Ramos (cell line): ENCODE data around the gene TBC1D10B.

Experiments
- in situ Hi-C: fragments of 300-500 bp; cut with MboI; formaldehyde crosslinking; loops from one replicate; pipeline ENCODE4 v1.14.3; 2022; ENCODE audit warnings: low sequenced_read_pairs; ENCODE audit not compliant: unreplicated experiment

Gene TBC1D10B, protein sequence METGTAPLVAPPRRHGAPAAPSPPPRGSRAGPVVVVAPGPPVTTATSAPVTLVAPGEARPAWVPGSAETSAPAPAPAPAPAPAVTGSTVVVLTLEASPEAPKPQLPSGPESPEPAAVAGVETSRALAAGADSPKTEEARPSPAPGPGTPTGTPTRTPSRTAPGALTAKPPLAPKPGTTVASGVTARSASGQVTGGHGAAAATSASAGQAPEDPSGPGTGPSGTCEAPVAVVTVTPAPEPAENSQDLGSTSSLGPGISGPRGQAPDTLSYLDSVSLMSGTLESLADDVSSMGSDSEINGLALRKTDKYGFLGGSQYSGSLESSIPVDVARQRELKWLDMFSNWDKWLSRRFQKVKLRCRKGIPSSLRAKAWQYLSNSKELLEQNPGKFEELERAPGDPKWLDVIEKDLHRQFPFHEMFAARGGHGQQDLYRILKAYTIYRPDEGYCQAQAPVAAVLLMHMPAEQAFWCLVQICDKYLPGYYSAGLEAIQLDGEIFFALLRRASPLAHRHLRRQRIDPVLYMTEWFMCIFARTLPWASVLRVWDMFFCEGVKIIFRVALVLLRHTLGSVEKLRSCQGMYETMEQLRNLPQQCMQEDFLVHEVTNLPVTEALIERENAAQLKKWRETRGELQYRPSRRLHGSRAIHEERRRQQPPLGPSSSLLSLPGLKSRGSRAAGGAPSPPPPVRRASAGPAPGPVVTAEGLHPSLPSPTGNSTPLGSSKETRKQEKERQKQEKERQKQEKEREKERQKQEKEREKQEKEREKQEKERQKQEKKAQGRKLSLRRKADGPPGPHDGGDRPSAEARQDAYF

DNA sequence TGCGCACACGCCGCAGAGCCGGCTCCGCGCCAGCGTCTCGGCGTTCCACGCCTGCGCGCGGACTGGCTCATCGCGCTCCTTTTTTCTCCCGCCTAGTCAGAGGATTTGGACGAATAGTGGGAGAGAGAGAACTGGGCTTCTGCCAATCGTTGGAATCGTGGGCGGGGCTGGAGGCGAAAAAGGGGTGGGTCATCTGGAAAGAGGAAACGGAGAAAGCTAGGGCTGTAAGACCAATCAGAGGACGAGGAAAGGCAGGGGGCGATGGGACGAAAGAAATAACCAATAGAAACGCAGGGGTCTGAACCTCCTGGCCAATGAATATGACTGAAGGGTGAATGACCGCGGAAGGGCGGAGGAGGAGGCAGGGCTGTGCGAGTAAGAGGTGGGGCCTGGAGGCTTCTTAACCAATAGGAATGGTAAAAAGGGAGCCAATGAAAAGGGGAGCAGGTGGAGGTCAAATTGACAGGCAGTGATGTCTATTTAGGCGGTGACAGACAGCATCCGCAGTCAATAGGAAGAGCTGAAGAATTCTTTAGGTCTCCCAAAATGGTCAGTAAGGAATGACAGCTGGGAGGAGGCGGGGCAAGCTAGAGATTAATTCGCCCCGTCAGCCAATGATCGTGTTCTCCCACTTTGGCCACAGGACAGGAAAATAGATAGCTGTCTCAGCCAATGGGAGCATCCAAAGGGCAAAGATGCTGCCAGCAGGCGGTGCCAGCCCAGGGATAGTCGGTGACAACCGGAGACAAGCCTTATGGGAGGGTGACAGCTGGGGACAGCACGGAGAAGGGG lies at the start of gene TBC1D10B:
Gene TBC1D10B, minus strand, starts transcription at position 39 of the 792 bp plus-strand sequence. CDS start 311 bp downstream, outside the sequence.
- in situ Hi-C loops: loop anchor here (5.0 kb wide), 1 partner anchor 42 kb away; no protein-coding TSS in a partner anchor

DNA sequence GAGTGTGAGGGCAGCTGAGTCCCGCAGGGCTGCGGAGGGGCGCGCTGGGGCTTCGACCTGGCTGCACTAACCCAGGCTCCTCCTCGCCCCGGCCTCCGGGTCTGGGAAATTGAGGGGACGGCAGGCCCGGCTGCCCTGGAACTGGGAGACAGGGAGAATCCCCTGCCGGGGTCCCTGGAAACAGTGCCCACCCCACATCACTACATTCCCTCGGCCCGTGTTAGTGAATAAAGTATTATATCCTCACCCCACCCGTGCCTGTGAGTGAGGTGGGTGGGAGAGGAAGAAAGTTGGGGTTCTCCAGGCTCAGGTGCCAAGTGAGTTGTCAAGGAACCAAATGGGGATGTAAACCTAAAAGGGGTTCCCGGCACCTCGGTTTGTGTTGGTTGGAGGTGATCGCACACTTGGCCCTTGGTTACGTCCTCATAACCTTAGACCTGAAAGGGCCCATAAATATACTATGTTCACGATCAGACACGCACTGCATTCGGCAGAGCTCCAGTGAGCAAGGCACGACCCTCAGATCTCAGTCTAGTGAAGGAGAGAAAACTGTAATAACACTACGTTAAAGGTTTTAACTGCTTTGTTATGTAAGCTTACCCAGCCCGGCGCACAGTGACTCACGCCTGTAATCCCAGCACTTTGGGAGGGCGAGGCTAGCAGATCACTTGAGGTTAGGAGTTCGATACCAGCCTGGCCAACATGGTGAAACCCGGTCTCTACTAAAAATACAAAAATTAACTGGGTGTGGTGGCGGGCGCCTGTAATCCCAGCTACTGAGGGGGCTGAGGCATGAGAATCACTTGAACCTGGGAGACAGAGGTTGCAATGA lies 48.3 kb upstream of the TBC1D10B start:
- in situ Hi-C loops: no loop called here

DNA sequence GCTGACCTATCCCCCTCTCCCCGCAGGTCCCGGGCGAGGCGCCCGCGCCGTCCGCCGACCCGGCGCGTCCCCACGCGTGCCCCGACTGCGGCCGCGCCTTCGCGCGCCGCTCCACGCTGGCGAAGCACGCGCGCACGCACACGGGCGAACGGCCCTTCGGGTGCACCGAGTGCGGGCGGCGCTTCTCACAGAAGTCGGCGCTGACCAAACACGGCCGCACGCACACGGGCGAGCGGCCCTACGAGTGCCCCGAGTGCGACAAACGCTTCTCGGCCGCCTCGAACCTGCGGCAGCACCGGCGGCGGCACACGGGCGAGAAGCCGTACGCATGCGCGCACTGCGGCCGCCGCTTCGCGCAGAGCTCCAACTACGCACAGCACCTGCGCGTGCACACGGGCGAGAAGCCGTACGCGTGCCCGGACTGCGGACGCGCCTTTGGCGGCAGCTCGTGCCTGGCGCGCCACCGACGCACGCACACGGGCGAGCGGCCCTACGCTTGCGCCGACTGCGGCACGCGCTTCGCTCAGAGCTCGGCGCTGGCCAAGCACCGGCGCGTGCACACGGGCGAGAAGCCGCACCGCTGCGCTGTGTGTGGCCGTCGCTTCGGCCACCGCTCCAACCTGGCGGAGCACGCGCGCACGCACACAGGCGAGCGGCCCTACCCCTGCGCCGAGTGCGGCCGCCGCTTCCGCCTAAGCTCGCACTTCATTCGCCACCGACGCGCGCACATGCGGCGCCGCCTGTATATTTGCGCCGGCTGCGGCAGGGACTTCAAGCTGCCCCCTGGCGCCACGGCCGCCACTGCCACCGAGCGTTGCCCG lies 47.4 kb upstream of the TBC1D10B start:
- in situ Hi-C loops: no loop called here

DNA sequence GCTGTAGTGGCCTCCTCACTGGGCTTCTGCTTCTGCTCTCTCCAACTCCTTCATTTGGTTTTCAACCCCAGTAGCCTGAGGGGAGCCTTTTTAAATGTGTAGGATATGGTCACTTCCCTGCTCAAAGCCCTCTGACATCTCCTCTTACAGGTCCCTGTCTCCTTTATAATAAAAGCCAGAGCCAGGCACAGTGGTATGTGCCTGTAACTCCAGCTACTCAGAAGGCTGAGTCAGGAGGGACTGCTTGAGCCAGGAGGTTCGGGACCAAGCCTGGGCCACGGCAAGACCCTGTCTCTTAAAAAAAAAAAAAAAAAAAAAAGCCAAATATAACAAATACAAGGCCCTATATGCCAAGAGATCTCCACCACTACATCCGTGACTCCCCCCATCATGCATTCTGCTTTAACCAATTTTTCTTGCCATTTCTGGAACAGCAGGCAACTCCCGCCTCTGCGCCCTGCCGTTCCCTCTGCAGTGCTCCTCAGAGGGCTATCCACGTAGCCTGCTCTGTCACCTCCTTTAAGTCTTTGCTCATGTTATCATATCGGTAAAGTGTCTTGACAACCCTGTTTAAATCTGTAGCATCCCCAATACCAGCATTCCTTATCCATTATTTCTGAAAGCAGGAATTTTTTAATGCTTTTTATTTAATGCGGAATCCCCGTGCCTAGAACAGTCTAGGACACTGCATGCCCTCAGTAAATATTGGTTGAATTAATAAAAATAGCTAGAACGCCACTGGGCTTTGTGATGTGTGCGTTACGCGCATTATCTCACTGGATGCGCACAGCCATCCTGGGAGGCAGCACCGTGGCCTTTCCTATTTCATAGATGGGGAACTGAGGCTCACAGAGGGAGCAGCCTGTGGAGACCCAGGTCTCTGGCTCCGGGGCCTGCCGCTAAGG lies 46.6 kb upstream of the TBC1D10B start:
- in situ Hi-C loops: no loop called here

DNA sequence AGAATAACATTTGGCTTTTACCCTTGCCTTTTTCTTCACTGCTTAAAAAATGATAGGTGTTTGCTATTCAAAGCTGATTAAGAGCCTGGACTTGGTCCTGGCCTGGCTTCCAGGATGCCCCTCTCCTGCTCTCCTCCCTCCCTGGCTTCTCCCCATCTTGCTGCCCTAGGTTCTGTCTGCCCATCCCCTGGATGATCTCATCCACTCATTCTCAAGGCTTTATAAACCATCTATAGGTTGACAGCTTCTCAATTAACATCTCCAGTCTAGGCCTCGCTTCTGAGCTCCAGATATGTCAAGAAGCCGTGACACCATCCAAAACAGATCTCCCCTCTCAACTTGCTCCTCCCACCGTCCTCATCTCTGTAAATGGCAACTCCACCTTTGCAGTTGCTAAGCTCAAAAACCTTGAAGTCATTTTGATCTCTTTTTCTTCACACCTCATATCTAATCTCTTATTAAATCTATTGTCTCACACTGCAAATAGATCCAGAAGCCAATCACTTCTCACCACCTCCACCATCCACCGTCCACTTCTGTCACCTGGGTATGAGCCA lies 45.8 kb upstream of the TBC1D10B start:
- in situ Hi-C loops: no loop called here

DNA sequence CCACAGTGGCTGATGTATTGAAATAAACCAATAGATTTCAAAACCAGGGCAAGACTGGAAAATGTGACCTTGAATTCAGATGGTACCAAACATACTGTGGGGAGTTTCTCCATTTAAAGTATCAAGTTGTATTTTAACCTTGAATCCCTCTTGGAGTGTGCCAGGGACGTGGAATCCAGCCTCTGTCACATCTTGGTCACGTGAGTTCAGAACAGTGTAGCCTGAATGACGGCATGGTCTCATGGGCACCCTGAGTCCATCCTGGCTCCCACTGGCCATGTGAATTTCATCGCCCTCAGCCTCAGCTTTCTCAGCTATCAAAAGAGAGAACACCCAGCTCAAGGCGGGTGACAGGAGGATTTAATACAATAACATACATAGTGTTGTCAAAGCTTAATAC lies 43.9 kb upstream of the TBC1D10B start:
- in situ Hi-C loops: loop anchor here (5.0 kb wide), 1 partner anchor 42 kb away; the partner anchor contains the start of genes MYL11 and TBC1D10B

DNA sequence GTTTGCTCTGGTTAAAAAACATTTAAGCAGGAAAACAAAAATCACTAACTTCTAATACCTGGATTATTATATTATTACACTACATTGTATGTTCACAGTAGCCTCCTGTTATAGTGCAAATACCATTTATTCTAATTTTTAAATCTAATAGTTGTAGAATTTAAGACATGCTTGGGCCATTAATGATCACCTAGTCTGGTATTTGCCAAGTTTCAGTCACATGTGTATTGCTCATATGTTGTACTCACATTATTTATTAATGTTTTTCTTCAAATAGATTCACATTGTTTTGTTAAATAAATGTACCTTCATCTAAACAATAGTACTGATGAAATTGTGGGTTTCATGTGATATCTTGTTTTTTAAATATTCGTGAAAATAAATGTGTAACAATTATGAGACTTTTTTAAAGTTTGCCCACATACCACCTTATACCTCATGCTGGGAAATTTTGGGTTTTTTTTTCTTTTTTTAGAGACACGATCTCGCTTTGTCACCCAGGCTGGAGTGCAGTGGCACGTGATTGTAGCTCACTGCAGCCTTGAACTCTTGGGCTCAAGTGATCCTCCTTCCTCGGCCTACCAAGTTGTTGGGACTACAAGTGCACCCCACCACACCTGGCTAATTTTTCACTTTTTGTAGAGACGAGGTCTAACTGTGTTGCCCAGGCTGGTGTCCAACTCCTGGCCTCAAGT lies 43.0 kb upstream of the TBC1D10B start:
- in situ Hi-C loops: loop anchor here (5.0 kb wide), 1 partner anchor 41 kb away; the partner anchor contains the start of genes MYL11 and TBC1D10B

DNA sequence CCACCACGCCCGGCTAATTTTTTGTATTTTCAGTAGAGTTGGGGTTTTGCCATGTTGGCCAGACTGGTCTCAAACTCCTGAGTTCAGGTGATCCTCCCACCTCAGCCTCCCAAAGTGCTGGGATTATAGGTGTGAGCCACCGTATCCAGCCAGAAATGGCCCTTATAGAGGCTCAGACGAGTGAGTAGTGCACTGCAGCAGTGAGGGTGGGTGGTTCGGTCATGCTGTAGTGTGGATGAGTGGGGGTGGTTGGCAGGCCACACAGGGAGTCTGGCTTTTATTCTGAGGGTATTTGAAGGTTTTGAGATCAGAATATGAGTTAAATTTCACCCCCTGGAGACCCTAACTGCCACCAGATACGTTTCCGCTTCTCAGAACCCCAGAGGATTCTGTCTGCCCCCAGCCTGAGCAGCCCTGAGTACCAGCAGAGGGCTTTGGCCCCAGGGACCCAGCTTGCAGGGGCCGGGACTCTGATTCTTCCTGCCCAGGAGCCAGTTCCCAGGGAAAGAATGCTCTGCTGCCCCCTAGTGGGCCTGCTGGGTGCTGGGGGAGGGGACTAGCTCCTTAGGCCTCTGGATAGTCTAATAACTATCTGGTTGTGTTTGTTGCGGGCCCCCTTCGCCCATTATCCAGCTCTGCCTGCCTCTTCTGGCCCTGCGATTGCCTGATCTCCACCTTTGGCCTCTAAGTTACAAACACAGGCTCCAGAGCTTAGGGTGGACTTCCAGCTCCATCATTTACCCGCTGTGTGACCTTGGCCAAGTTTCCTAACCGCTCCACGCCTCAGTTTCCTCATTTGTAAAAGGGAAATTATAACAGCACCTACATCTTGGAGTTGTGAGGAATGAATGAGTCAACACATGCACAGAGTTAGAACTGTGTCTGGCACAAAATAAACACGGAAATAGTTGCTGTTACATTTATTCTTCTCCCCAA lies 39.1 kb upstream of the TBC1D10B start:
- in situ Hi-C loops: loop anchor here (5.0 to 10.0 kb wide), 2 partner anchors 37 to 325 kb away; partner anchors contain the start of genes MYL11 and TBC1D10B

DNA sequence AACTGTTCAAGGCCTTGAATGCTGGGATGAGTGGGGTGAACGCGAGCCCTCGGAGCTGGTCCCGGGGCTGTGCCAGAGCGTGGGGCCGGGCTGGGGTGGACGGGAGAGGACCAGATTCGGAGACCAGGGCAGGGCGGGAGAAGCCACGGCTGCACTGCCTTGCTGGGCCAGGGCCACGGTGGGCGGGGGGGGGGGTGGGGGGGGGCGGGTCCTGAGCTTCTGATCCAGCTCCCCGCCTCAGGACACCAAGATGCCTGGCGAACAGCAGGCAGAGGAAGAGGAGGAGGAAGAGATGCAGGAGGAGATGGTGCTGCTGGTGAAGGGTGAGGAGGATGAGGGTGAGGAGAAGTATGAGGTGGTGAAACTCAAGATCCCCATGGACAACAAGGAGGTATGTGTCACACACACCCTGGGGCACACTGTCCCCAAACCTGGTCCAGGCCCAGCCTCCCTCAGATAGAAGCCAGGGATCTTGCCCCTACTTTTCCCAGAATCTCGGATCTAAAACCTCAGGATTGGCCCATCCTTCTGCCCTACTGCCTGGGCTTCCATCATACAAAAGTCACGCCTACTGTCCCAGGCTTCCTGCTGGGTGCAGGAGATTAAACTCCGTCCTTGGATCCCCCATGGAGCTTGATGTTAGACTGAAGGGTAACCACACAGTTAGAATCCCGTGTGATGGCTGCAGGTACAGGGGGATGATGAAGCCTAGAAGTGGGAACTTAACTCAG lies 37.7 kb upstream of the TBC1D10B start:
- in situ Hi-C loops: loop anchor here (10.0 kb wide), 1 partner anchor 323 kb away; no protein-coding TSS in a partner anchor

DNA sequence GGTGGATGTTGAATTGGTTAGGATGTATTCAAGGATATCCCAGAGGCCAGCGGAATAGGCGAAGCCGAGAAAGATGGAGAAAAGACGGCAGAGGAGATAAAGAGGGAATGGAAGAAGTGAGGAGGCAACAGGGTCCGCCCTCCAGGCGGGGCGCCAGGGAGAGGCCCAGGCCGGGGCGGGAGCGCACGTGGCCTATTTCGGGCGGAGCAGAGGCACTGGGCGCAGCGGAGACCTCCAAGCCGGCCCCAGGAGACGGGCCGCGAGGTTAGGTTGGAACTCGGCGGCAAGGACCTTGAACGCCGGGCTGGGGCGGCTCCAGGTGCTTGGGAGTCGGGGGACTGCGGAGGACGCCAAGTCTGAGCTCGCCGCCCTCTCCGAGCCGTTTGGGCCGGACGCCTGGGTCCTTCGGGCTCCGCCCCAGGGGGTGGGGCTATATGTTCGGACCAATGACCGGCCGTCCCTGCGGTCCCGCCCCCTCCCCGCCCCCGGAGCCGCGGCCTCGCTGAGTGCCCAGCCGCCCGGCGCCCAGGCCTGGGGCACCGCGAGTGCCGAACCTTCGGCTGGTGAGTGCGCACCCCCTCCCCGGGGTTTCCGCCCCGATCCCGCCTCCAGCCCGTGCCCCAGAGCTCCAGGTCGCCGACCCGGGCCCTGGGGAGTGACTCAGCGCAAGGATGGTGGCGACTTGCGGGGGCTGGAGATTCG lies 37.0 kb upstream of the TBC1D10B start, which contains the start of gene ZNF771:
Gene ZNF771, plus strand, starts transcription at position 505 of the 702 bp plus-strand sequence. CDS start 448 bp downstream, outside the sequence.
- in situ Hi-C loops: loop anchor here (10.0 kb wide), 1 partner anchor 322 kb away; no protein-coding TSS in a partner anchor

DNA sequence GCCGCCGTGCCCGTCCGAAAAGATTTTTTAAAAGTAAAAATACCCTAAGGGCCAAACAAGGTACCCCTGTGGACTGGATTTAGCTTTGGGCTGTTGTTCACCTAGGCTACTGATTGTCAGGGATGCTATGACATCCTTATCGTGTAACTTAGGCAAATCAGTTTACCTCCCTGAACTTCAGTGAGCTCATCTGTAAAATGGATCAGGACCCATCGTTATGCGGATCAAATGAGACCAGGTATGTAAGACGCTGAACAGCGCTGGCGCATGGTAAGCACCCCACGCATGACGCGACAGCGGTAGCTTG lies 36.5 kb upstream of the TBC1D10B start:
- in situ Hi-C loops: loop anchor here (10.0 kb wide), 1 partner anchor 322 kb away; no protein-coding TSS in a partner anchor

DNA sequence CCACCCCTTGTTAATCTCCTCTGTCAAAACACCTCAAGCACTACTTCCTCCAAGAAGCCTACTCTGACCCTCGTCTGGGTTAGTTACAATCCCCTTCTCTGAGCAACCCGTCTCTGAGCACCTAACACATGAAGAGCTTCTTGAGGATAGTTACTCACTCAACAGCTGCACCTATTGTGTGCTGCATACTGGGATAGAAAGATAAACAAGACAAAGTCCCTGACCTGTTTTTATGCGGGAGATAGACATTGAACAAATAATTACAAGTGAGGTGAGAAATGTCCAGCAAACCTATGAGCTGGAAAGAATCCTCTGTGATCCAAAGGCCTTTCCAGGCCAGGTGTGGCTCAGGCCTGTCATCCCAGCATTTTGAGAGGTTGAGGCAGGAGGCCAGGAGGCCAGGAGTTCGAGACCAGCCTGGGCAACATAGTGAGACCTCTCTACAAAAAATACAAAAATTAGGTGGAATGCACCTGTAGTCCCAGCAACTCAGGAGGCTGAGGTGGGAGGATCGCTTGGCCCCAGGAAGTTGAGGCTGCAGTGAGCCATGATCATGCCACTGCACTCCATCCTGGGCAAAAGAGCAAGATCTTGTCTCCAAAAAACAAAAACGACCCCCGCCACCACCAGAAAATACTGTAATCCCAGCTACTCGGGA lies 31.6 kb upstream of the TBC1D10B start:
- in situ Hi-C loops: loop anchor here (10.0 kb wide), 1 partner anchor 317 kb away; no protein-coding TSS in a partner anchor

DNA sequence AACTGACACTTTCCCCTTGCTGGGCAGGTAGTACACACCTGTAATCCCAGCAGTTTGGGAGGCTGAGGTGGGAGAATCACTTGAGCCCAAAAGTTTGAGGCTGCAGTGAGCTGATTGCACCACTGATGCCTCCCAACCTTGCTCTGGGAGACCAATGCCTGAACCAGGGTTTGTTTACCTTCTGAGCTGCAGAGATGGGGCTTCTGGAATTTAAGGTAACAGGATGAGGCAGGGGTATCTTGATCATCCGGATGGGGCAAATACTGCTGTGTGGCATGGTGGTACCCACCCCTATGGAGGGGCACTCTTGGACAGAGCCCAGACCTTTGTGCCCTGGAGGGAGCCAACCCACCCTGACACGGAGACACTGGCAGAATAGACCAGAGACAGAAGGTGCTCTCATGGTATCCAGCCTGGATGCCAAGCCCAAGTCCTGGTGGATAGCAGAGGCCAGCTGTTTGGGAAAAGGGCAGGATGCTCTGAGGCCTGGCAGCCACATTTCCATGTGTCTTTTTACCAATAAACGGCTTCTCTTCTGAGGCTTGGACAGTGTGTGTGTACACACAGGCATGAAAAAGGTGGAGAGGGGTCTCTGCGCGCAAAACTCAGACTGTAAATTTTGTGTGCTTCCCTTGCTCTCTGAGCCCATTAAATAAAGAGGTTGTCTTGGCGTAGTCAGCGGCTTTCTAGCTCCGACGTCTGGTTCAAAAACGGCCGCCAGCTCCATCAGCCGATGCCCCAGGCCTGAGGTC lies 29.3 kb upstream of the TBC1D10B start:
- in situ Hi-C loops: loop anchor here (10.0 to 25.0 kb wide), 2 partner anchors 315 to 587 kb away; partner anchors contain the start of genes MAZ, MVP, PAGR1 and PRRT2
